GM18873 (cell line): Measurements from ENCODE around the gene LNPK.
"Not testable (repeated sequence)": the region's sequence is repeated elsewhere in the genome, so short reads cannot be mapped to it uniquely, and the experiment has no call there.

ENCODE experiments used
- ATAC-seq: cut with Tn5 transposase; IDR thresholded peaks from one replicate; pipeline ENCODE4 v1.9.1; 2021; ENCODE audit warnings: mild to moderate bottlenecking, moderate library complexity, moderate number of reproducible peaks; ENCODE audit not compliant: unreplicated experiment, low FRiP score

The LNPK gene, protein sequence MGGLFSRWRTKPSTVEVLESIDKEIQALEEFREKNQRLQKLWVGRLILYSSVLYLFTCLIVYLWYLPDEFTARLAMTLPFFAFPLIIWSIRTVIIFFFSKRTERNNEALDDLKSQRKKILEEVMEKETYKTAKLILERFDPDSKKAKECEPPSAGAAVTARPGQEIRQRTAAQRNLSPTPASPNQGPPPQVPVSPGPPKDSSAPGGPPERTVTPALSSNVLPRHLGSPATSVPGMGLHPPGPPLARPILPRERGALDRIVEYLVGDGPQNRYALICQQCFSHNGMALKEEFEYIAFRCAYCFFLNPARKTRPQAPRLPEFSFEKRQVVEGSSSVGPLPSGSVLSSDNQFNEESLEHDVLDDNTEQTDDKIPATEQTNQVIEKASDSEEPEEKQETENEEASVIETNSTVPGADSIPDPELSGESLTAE

DNA sequence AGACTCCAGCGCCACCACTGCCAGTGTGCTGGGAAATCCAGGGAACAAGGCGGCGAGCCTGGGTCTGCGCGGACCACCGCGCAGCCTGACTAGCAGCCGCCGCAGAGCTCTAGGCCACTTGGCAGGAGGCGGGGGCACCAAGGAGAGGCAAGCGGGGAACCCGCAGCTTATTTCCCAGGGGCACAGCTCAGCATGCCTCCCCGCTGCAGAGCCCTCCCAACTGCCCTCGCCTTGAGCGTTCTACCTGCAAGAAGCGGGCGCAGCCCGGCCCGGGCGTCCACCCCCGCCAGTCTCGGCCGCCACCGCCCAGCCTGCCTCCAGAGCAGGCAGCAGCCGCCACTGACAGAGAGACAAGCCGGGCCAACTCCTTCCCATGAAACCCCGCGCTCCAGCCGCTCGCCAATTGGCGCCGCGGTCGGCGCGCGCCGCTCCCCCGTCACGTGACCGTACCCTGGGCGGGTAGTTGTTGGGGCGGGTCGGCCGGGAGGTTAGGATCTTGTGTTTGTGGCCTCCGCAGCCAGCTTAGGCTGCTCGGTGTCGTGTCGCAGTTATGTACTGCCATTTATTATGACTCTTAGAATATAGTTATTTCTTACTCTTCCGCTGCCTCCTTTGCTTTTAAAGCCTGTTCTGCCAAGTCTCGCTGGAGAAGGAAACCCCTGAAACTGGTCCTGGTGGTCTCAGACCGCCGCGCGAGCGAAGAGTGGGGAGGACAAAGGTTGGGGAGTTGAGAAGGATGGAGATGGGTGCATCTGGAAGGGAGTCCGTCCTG is at the start of gene LNPK:
TSS of gene LNPK (minus strand) at position 352 of the 772 bp plus-strand sequence. CDS start 6,683 bp downstream, outside the sequence.
- peak; percentile 89 for ATAC-seq

DNA sequence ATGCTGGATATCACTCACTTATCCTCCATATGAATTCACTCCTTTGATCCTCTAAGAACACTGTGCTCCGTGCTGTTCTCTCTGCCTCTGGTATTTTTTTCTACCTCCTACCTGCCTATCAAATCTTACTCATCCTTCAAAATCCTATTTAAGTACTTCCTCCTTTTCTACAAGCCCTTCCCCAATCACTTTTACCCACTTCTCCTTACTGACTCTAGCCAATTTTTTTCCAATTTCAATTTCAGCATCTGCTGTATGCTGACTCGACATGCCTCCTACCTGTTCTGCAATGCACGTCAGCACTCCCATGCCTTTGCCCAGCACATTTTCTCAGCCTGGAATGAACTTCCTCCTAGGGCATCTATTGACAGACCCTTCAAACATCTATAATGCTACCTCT is 37.3 kb upstream of the LNPK start:
- no peak for ATAC-seq

DNA sequence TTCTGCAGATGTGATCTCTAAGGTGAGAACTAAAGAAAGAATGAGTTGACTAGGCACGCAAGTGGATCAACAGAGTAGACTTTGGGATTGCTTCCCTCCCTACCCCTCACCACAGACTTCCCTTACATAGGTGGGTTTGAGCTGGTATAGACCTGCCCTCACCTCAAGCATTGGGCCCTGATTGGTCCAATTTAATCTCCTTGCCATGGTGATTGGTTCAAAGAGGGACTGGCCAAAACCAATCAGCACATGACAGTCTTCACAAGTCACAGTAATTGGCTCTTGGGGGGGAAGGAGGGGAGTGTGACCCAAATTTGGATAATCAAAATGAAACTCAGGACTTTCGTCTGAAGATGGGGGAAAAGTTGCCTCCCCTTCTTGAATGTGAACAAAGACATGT is 36.6 kb upstream of the LNPK start:
- ATAC-seq, result no peak

DNA sequence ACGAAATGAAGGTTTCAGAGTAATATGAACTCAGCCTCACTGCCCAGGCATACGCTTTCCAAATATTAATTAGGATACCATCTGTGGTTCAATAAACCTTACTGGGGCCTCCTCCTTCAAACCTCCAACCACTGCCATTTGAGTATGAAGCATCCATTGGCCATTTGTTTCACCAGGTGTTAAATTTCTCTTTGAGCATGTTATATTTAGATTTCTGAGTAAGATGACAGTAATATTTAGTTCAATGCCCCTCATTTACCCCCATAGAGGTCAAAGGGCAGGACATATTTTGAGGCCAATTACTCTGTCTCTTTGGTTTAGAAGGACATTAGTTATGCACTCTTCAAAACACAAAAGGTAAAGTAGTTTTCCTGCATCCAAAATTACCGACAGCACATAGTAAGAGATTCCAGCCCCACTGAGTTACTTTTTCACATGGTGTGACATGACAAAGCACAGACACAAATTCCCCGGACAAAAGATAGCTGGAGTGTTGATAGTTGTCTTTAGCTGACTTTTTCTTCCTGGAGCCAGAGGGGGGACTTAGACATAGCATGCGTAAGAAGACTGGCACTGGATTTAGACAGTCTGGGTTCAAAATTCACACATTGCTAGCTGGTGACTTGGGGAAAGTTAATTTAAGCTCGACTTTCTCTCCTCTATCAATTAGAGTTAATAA is 33.1 kb upstream of the LNPK start:
- ATAC-seq, result no peak

DNA sequence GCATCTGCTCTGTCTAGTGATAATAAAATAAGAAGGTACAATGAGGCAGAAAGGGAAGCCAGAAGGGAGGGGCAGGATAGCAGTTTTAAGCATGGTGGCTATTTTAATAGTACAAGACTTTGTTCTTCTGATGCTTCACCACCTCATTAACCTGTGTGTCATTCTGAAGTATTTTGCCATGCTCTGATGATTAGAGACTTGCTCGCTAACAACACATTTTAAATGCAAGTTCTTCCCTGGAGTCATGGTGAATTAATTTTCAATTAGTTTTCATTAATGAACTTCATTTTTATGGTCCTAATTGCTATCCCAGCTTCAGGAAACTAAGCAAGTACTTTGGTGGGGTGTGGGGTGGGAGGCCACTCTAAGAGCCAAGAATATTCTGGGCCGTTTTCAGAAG is 25.7 kb upstream of the LNPK start:
- no peak for ATAC-seq

DNA sequence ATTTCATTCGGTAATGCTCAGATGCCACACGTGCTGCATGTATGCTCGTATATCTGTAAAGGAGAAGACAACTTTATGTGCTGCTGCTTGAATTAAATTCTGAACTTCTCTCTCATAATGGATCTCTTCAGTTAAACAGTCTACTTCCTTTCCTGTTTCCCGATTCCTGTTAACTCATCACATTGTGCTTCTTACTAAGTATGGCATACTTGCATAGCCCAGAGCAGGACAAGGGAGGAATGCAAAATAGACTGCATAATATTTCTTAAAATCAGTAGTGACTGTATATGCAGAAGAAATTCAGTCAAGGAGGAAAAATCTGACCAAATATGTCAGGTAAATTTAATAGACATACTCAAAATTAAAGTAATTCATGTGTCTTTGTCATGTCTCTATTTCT is 23.9 kb upstream of the LNPK start:
- no peak for ATAC-seq

DNA sequence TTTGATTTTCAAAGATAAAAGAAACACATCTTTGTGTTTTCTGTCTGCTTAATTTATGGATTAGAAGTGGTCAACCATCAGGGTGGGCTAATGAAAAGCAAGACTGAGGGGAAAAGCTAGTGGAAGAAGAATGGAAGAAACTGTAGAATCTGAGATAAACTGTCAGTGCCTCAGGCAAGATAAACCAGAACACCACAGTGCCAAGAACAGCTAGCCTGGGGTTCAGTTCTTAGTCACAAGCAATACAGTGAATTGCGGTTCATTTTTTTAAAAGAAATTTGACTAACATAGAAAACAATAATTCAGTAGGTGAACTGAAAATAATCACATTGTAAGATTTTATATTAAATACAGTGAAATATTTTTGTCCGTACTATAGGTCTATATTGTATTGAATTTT is 22.0 kb upstream of the LNPK start:
- no peak for ATAC-seq

DNA sequence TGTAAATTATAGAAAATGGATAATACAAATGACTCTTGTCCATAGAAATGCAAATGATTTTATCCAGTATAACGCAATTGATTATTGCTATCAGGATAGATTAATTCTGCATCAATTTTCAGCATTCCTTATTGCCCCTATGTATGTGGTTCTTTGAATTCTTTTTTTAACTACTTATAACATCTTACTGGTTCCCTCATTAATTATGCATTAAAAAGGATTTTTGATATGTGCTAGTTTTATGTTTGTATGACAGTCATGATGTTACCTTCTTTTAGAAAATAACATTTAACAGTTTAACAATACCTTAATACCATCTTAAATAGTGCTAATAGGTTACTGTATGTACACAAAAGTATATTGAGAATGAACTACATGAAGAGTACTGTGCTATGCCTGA is 20.0 kb upstream of the LNPK start:
- no peak for ATAC-seq

DNA sequence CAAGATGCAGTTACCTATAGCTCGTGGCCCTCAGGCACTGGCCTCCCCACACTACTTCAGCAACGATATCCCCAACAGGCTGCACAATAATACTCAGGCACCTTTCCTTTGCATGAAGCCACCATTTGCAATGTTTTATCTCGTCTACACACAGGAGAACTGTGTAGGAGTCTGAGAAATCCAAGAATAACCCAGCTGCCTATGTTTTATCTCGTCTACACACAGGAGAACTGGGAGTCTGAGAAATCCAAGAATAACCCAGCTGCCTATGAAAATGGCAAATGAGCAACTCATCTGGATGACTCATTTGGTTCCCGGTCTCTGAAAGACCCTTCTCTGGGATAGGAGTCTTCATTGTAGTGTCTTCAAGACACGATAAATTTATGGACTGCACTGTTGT is 18.3 kb upstream of the LNPK start:
- no peak for ATAC-seq

DNA sequence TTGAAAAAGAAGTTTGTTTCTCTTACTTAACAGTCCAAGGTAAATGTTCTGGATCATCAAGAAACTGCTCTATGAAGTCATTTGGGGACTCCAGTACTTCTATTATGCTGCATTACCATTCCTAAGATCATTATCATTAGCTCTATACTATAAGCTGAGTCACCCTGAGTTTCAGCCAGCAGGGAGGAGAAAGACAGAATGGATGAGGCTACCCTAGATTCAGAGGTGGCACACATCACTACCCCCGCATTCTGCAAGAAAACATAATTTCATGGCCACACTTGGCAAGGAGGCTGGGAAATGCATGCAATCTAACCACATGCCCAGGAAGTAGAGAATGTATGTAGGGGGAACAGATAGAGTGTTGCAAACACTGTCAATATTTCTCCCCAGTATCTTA is 16.6 kb upstream of the LNPK start:
- no peak for ATAC-seq

DNA sequence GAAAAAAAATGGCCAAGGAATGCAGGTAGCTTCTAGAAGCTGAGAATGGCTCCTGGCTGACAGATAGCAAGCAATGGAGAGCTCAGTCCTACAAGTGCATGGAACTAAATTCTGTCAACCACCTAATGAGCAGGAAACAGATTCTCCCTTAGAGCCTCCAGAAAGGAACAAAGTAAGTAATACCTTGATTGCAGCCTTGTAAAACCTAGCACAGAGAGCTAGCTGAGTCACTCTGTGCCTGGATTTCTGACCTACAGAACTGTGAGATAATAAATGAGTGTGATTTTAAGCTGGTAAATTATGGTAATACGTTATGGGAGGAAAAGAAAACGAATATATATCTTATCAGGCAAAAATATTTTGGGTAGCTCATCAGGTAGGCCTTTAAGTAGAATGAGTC is 7.4 kb upstream of the LNPK start:
- no peak for ATAC-seq

DNA sequence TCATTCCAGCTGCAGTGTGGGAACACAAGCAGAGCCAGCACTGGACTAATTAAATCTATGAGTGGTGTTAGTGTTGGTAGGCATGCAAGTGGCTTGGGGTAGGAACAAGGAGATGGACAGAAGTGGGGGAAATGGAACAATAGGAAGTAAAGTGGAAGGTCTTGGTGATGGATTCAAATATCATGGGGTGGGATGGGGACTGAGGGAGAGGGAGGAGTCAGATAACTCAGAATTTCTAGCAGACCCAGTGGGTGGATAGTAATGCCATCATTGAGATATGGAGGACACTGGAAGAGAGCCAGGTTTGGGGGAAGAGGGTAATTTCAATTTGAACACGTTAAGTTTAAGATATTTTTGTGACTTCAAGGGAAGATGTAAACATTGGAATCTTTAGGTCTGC is 2.9 kb upstream of the LNPK start:
- no peak for ATAC-seq

DNA sequence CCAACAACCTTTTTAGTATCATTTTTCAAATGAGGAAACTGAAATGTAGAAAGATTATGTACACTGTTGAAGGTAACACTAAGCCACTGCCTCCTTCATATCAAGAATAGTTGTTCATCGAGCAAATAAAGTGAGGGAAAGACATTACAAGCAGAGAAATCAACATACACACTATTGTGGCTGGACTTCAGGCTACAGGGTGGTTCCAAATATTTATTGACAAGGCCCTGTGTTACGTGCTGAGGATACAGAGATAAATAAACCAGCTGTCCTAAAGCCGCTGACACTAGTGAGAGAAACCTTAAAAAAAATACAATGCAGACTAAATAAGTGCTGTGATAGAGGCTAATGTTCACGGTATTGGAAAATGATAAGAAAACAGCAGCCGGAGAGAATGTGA is 1.9 kb upstream of the LNPK start:
- no peak for ATAC-seq

DNA sequence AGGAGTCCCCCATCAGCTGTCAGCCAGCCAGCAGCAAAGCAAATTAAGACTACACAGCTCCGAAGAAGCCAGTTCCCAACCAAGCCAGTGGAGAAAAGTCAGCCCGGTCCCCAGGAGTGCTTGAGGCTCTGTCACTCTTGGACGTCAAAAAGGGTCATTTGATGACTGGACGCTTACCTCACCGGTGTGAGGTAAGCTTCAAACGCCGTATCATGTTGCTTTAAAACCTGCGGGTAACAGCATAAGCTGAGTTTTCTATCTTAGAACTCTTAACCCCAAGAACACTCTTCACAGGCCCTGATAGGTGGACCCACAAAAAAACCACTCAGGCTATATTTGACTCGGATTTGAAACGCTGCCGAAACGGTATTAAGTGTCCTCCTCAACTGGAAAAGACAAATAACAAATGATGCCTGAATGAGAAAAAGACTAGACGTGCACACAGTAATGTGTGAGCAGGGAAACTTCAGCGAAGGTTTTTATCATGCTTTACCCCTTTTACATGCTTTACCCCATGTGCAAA is 682 bp upstream of the LNPK start:
- ATAC-seq, result no peak

DNA sequence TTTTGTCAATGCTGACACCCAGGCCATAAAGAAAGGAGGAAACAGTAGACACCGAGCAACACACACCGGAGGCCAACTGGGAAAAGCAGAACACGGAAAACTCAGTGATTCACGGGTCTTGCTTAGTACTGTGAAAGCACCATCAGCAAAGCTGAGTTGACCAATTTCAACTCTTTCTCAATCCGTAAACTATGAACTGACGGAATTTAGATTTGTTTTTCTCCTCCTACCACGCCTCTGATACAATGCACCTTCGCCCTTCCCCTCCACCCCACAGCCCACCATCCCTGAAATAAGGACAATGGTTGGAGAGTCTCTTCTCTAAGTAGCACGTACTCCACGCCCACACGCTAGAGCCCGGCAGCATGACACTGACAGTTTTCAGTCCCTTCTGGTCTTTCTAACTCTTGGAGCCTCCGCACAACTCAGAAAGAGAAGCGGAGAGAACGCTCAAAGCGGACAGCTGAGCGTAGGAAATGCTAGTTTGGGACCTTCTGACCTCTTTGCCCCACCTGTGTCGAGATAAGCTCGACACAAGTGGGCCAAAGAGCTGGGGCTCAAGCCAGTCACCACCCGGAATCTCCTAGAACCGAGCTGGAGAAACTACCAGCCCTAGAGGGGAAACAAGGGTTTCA is 669 bp downstream of the LNPK start:
- ATAC-seq, result peak; percentile 34

DNA sequence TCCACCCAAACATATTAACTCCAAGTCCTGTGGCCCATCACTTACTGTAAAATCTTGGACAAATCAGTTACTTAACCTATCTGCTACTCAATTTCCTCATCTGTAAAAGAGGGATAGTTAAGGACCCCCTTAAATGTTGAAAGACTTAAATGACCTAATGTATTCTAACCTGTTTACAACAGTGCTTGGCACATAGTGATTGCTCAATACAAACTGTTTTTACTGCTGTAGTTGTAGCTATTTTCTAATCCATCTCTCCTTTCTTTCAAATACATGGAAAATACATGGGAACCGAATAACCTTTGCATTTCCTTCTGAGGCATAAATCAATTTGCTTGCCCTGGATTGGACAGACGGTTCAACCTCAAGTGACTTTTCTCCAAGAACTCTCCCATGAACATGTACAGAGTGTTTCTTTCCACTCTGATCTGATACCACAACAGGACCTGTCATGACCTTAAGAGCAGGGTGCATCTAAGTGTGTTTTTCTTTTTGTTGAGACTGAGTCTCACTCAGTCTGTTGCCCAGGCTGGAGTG is 2.7 kb downstream of the LNPK start:
- ATAC-seq, result no peak

DNA sequence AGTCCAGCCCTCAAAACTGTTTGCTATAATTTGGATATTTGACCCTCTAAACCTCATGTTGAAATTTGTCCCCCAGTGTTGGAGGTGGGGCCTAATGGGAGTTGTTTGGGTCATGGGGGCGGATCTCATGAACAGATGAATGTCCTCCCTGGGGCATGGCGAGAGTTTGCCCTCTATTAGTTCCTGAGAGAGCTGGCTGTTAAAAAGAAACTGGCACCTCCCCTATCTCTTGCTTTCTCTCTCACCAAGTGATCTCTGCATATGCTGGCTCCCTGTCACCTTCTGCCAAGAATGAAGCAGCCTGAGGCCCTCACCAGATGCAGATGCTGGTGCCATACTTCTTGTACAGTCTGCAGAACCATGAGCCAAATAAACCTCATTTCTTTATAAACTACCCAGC is 12.0 kb downstream of the LNPK start:
- no peak for ATAC-seq

DNA sequence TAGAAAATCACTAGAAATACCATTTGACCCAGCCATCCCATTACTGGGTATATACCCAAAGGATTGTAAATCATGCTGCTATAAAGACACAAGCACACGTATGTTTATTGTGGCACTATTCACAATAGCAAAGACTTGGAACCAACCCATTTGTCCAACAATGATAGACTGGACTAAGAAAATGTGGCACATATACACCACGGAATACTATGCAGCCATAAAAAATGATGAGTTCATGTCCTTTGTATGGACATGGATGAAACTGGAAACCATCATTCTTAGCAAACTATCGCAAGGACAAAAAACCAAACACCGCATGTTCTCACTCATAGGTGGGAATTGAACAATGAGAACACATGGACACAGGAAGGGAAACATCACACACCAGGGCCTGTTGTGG is 14.9 kb downstream of the LNPK start:
- not testable (repeated sequence) for ATAC-seq

DNA sequence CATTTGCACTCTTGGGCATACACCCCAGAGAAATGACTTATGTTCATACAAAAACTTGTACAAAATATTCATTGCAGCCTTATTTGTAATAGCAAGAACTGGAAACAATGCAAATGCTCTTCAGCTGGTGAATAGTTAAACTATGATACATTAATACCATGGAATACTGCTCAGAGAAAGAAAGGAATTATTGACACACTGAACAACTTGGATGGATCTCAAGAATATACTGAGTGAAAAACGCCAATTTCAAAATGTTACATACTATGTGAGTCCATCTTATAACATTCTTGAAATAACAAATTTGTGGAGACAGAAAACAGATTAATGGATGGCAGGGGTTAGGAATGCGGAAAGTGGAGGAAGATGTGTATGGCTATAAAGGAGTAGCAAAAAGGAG is 17.2 kb downstream of the LNPK start:
- ATAC-seq, result no peak

DNA sequence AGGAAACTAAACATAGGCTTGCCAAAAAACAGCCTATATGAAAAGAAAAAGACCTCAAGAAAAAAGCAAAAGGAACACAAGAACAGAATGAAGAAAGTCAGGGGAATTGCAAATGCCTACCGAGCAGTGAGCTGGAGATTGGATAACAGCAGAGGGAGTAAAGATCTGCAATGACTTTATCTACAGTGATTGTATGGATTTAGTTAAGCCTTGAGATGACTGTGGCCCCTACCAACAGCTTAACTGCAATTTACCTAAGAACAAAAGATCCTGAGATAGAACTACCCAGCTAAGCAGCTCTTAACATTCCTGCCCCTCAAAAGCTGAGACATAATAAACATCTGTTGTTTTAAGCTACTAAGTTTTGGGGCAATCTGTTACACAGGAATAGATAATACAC is 20.5 kb downstream of the LNPK start:
- ATAC-seq, result no peak
